ENCODE data around the gene VPS18. TPM values are rescaled to one million over a fixed set of nuclear protein-coding genes. Genes with fewer than 3 reads are reported as not detected.

The VPS18 gene
- total and polyA plus RNA-seq, 2 experiments from 2014 or later: 15.8 to 32.7 TPM

GRCh38 chr15:40928821-40929659 lies 34.8 kb downstream of the VPS18 start, which contains the start of gene DLL4:
DLL4 (plus strand) TSS chr15:40929340; CDS start chr15:40929669, 329 bp downstream.
- no peak within 1 kb of the TSS for H3K27ac ChIP-seq
- WGBS, 2 experiments (ENCODE audit: low coverage in 1 of 2, low lambda C conversion rate in 2 of 2, missing lambda C conversion rate in 2 of 2): 4 to 5% methylated on average over 39 to 57 of the region's 71 CpGs
- H3K4me3 ChIP-seq: peak within 1 kb of the TSS; percentile 60
- H4K20me1 ChIP-seq (ENCODE audit: insufficient read depth): no peaks in the 10 kb centered on the region
- peaks cover 15% of the 10 kb centered on the region for H3K4me1 ChIP-seq (ENCODE audit: insufficient read depth)
- peak within 1 kb of the TSS; percentile 62; the same call in 1 of the 2 replicates for H2AFZ ChIP-seq
- no peaks in the 10 kb centered on the region for H3K79me2 ChIP-seq (ENCODE audit: insufficient read depth)
- in situ Hi-C loops (cut with MboI): no loop called here
- peak within 1 kb of the TSS; percentile 81 for H3K4me2 ChIP-seq (ENCODE audit: unreplicated experiment)
- H3K9ac ChIP-seq: no peak within 1 kb of the TSS
- peaks cover 49% of the 10 kb centered on the region for H3K27me3 ChIP-seq (replicated peaks; ENCODE audit: insufficient read depth)
- H3K9me2 ChIP-seq (ENCODE audit: insufficient read depth): no peaks in the 10 kb centered on the region
- H3F3A ChIP-seq (ENCODE audit: insufficient read depth): no peaks in the 10 kb centered on the region
- DNase-seq: peak; percentile 57
- no peaks in the 10 kb centered on the region for H3K9me3 ChIP-seq (ENCODE audit: low read depth)
- TF ChIP-seq EZH2phosphoT487 (IDR thresholded peaks at IDR 0.05; ENCODE audit: insufficient read depth, low read depth) (0 out of 2 replicates have a peak, but pooled peaks have one; percentile 34), EZH2 (IDR thresholded peaks at IDR 0.05; ENCODE audit: insufficient read depth, poor library complexity, severe bottlenecking) (no peak)
- H3K36me3 ChIP-seq (ENCODE audit: low read depth): no peaks in the 10 kb centered on the region

GRCh38 chr15:40929660-40930429 lies 35.6 kb downstream of the VPS18 start:
- peaks cover 15% of the 10 kb centered on the region for H3K4me1 ChIP-seq (ENCODE audit: insufficient read depth)
- peak overlapping the region; percentile 55 for H3K4me3 ChIP-seq
- peak overlapping the region; percentile 81 for H3K4me2 ChIP-seq (ENCODE audit: unreplicated experiment)
- H3K36me3 ChIP-seq (ENCODE audit: low read depth): no peaks in the 10 kb centered on the region
- no peaks in the 10 kb centered on the region for H4K20me1 ChIP-seq (ENCODE audit: insufficient read depth)
- peak; percentile 73 for DNase-seq
- WGBS, 2 experiments (ENCODE audit: low coverage in 1 of 2, low lambda C conversion rate in 2 of 2, missing lambda C conversion rate in 2 of 2): 1% methylated on average over 56 of the region's 56 CpGs
- H3F3A ChIP-seq (ENCODE audit: insufficient read depth): no peaks in the 10 kb centered on the region
- no peak overlapping the region for H3K9ac ChIP-seq
- in situ Hi-C loops (cut with MboI): no loop called here
- 0 out of 2 replicates have a peak overlapping the region, but pooled peaks have one; percentile 46 for H2AFZ ChIP-seq
- no peak overlapping the region for H3K27ac ChIP-seq
- peaks cover 49% of the 10 kb centered on the region for H3K27me3 ChIP-seq (replicated peaks; ENCODE audit: insufficient read depth)
- TF ChIP-seq EZH2phosphoT487 (IDR thresholded peaks at IDR 0.05; ENCODE audit: insufficient read depth, low read depth) (peak; percentile 61; the same call in 1 of the 2 replicates), EZH2 (IDR thresholded peaks at IDR 0.05; ENCODE audit: insufficient read depth, poor library complexity, severe bottlenecking) (peak; percentile 85)
- H3K79me2 ChIP-seq (ENCODE audit: insufficient read depth): no peaks in the 10 kb centered on the region
- no peaks in the 10 kb centered on the region for H3K9me3 ChIP-seq (ENCODE audit: low read depth)
- no peaks in the 10 kb centered on the region for H3K9me2 ChIP-seq (ENCODE audit: insufficient read depth)

GRCh38 chr15:40930430-40931299 lies 36.4 kb downstream of the VPS18 start:
- no peak for TF ChIP-seq EZH2 (IDR thresholded peaks at IDR 0.05; ENCODE audit: insufficient read depth, poor library complexity, severe bottlenecking)
- TF ChIP-seq EZH2phosphoT487 (IDR thresholded peaks at IDR 0.05; ENCODE audit: insufficient read depth, low read depth): no peak
- no peaks in the 10 kb centered on the region for H3K36me3 ChIP-seq (ENCODE audit: low read depth)
- no peak overlapping the region for H3K9ac ChIP-seq
- peak; percentile 37 for DNase-seq
- WGBS, 2 experiments (ENCODE audit: low coverage in 1 of 2, low lambda C conversion rate in 2 of 2, missing lambda C conversion rate in 2 of 2): 4 to 6% methylated on average over 37 to 46 of the region's 46 CpGs
- H3F3A ChIP-seq (ENCODE audit: insufficient read depth): no peaks in the 10 kb centered on the region
- peak overlapping the region; percentile 55 for H3K4me3 ChIP-seq
- H3K27ac ChIP-seq: no peak overlapping the region
- no peaks in the 10 kb centered on the region for H4K20me1 ChIP-seq (ENCODE audit: insufficient read depth)
- H2AFZ ChIP-seq: no peak overlapping the region
- in situ Hi-C loops (cut with MboI): no loop called here
- no peaks in the 10 kb centered on the region for H3K9me2 ChIP-seq (ENCODE audit: insufficient read depth)
- no peaks in the 10 kb centered on the region for H3K9me3 ChIP-seq (ENCODE audit: low read depth)
- H3K4me1 ChIP-seq (ENCODE audit: insufficient read depth): peaks cover 15% of the 10 kb centered on the region
- peaks cover 49% of the 10 kb centered on the region for H3K27me3 ChIP-seq (replicated peaks; ENCODE audit: insufficient read depth)
- H3K79me2 ChIP-seq (ENCODE audit: insufficient read depth): no peaks in the 10 kb centered on the region
- peak overlapping the region; percentile 81 for H3K4me2 ChIP-seq (ENCODE audit: unreplicated experiment)

Measured in GM23248 (cell line).